ENCODE data around the gene AP3B1. TPM values are rescaled to one million over a fixed set of nuclear protein-coding genes. Genes with fewer than 3 reads are reported as not detected.

Gene AP3B1
- total and polyA plus RNA-seq, 4 donors: 26.4 to 50.4 (median 33.3) TPM

- Histone ChIP-seq H3K4me1 (ENCODE audit: control insufficient read depth in 5 of 5, insufficient read depth in 5 of 5, low read length in 5 of 5) (peaks cover 0 to 27% (median 0%) of the 10 kb centered on the region in 5 donors), H3K9ac (ENCODE audit: insufficient read depth in 1 of 2, low read length in 2 of 2) (no peak overlapping the region), H3K27ac (ENCODE audit: low read depth in 1 of 2, low read length in 1 of 2) (no peak overlapping the region), H3K4me3 (no peak overlapping the region), H3K9me3 (ENCODE audit: control insufficient read depth in 4 of 4, insufficient read depth in 3 of 4, low read length in 3 of 4) (no peaks in the 10 kb centered on the region), H3K36me3 (ENCODE audit: control insufficient read depth in 4 of 4, insufficient read depth in 4 of 4, low read length in 4 of 4) (peaks cover 0 to 6% (median under 1%) of the 10 kb centered on the region in 4 donors), H3K27me3 (ENCODE audit: control insufficient read depth in 3 of 3, insufficient read depth in 3 of 3, low read length in 2 of 3) (no peaks in the 10 kb centered on the region)
- no peak for TF ChIP-seq CTCF (IDR thresholded peaks at IDR 0.05; ENCODE audit: control extremely low read depth, extremely low read depth)
- no peak for ATAC-seq (ENCODE audit: insufficient read depth, low FRiP score)
- 90 to 95% methylated on average over 10 of the region's 10 CpGs for WGBS, 2 donors
- DNase-seq: no peak
Measured at GRCh38 chr5:77993855-77994318, 300.6 kb downstream of the AP3B1 start.

GRCh38 chr5:77993141-77993854 lies 301.2 kb downstream of the AP3B1 start:
- TF ChIP-seq CTCF (IDR thresholded peaks at IDR 0.05; ENCODE audit: control extremely low read depth, extremely low read depth): no peak
- no peak overlapping the region for H3K9ac ChIP-seq (ENCODE audit: insufficient read depth in 1 of 2, low read length in 2 of 2)
- peaks cover 0 to 6% (median under 1%) of the 10 kb centered on the region in 4 donors for H3K36me3 ChIP-seq (ENCODE audit: control insufficient read depth in 4 of 4, insufficient read depth in 4 of 4, low read length in 4 of 4)
- no peaks in the 10 kb centered on the region for H3K9me3 ChIP-seq (ENCODE audit: control insufficient read depth in 4 of 4, insufficient read depth in 3 of 4, low read length in 3 of 4)
- DNase-seq (no peak), ATAC-seq (ENCODE audit: insufficient read depth, low FRiP score) (no peak)
- WGBS, 2 donors: 93 to 94% methylated on average over 17 of the region's 17 CpGs
- H3K27me3 ChIP-seq (ENCODE audit: control insufficient read depth in 3 of 3, insufficient read depth in 3 of 3, low read length in 2 of 3): no peaks in the 10 kb centered on the region
- H3K4me1 ChIP-seq (ENCODE audit: control insufficient read depth in 5 of 5, insufficient read depth in 5 of 5, low read length in 5 of 5): peaks cover 0 to 27% (median 0%) of the 10 kb centered on the region in 5 donors
- no peak overlapping the region for H3K27ac ChIP-seq (ENCODE audit: low read depth in 1 of 2, low read length in 1 of 2)
- no peak overlapping the region for H3K4me3 ChIP-seq

GRCh38 chr5:77991084-77991483 lies 303.4 kb downstream of the AP3B1 start:
- no peaks in the 10 kb centered on the region for H3K9me3 ChIP-seq (ENCODE audit: control insufficient read depth in 4 of 4, insufficient read depth in 3 of 4, low read length in 3 of 4)
- H3K36me3 ChIP-seq (ENCODE audit: control insufficient read depth in 4 of 4, insufficient read depth in 4 of 4, low read length in 4 of 4): peaks cover 0 to 7% (median under 1%) of the 10 kb centered on the region in 4 donors
- no peak overlapping the region for H3K4me3 ChIP-seq
- no peak for DNase-seq
- no peak for TF ChIP-seq CTCF (IDR thresholded peaks at IDR 0.05; ENCODE audit: control extremely low read depth, extremely low read depth)
- H3K9ac ChIP-seq (ENCODE audit: insufficient read depth in 1 of 2, low read length in 2 of 2): no peak overlapping the region
- WGBS, 2 donors: 83 to 87% methylated on average over 5 of the region's 5 CpGs
- H3K27ac ChIP-seq (ENCODE audit: low read depth in 1 of 2, low read length in 1 of 2): no peak overlapping the region
- H3K27me3 ChIP-seq (ENCODE audit: control insufficient read depth in 3 of 3, insufficient read depth in 3 of 3, low read length in 2 of 3): peaks cover 0 to 1% (median 0%) of the 10 kb centered on the region in 3 donors
- ATAC-seq (ENCODE audit: insufficient read depth, low FRiP score): no peak
- peaks cover 0 to 33% (median 3%) of the 10 kb centered on the region in 5 donors for H3K4me1 ChIP-seq (ENCODE audit: control insufficient read depth in 5 of 5, insufficient read depth in 5 of 5, low read length in 5 of 5)
